ENCODE measurements around the gene OSBPL10. TPM values are rescaled to one million over a fixed set of nuclear protein-coding genes. Genes with fewer than 3 reads are reported as not detected.

The OSBPL10 gene
- total and polyA plus RNA-seq, 8 donors = 1.8 to 37.7 (median 5.9) TPM

DNA sequence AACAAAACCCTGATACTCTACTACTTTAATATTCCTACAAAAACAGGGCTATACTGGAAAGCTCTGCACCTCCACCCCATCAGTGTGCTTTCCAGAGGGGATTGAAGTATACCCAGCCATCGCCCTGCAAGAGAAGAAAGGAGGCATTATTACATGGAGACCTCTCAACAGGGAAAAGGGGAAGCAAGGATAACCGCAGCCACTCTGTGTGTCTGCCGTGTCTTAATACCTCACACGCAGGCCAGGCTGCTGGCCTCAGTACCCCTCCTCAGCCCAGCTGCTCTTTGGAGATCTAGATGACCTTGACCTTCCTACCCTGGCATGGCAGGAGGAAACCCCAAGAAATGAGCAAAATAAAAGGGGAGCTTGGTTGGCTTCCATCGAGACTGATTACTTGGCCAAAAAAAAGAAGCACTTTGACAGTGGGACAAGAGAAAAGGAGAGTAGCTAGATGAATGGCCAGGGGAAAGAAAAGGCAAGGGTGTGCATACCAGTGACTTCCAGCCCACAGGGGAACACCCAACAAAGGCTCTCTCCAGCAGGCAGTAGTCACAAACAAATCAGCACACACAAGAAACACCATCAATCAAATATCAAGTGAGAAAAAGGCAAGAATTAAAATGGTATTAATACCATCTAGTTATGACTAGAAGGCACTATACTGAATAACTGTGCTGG lies 318.9 kb downstream of the OSBPL10 start:
- no peak for DNase-seq
- intact Hi-C loops (cut with DNase I; ENCODE audit: low total_unique reads) = no loop called here
- H3K4me3 ChIP-seq = no peak overlapping the region

DNA sequence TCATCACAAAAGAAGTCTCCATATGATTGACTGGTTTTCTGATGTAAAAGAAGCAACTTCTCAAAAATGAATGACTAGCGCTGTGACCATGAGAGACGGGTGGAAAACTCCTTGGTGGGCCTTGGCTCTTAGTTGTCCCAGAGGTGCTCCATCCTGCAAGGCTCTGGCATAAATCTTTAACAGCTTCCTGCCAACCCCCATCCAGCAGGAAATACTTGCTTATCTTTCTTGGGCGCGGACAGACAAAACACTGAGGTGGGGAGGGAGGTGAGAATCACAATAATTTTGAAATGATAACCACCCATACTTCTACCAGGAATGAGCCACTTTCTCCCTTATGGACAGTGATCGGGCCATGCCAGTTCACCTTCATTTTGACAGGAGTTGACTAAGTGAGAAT lies 319.8 kb downstream of the OSBPL10 start:
- H3K4me3 ChIP-seq = no peak overlapping the region
- no peaks in the 10 kb centered on the region for H3K27me3 ChIP-seq
- intact Hi-C loops (cut with DNase I; ENCODE audit: low total_unique reads) = no loop called here
- 52 to 73% (median 66%) methylated on average over 5 of the region's 5 CpGs for WGBS, 5 donors
- H3K27ac ChIP-seq = no peak overlapping the region
- TF ChIP-seq POLR2A (IDR thresholded peaks at IDR 0.05) (no peak), EP300 (IDR thresholded peaks at IDR 0.05) (no peak), POLR2AphosphoS5 (IDR thresholded peaks at IDR 0.05) (no peak)
- TF ChIP-seq, protein P1, sequence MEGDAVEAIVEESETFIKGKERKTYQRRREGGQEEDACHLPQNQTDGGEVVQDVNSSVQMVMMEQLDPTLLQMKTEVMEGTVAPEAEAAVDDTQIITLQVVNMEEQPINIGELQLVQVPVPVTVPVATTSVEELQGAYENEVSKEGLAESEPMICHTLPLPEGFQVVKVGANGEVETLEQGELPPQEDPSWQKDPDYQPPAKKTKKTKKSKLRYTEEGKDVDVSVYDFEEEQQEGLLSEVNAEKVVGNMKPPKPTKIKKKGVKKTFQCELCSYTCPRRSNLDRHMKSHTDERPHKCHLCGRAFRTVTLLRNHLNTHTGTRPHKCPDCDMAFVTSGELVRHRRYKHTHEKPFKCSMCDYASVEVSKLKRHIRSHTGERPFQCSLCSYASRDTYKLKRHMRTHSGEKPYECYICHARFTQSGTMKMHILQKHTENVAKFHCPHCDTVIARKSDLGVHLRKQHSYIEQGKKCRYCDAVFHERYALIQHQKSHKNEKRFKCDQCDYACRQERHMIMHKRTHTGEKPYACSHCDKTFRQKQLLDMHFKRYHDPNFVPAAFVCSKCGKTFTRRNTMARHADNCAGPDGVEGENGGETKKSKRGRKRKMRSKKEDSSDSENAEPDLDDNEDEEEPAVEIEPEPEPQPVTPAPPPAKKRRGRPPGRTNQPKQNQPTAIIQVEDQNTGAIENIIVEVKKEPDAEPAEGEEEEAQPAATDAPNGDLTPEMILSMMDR (IDR thresholded peaks at IDR 0.05) = no peak
- no peak for DNase-seq
- peaks cover 0 to 7% (median 3%) of the 10 kb centered on the region in 4 donors for H3K9me3 ChIP-seq
- peaks cover 0 to 6% (median 2%) of the 10 kb centered on the region in 4 donors for H3K4me1 ChIP-seq
- H3K36me3 ChIP-seq = peaks cover 0 to 29% (median 16%) of the 10 kb centered on the region in 4 donors

More for the DNA sequence above, 318.9 kb downstream of the OSBPL10 start:
- peaks cover 0 to 29% (median 17%) of the 10 kb centered on the region in 4 donors for H3K36me3 ChIP-seq
- TF ChIP-seq, protein P1 (IDR thresholded peaks at IDR 0.05) = no peak
- TF ChIP-seq EP300 (IDR thresholded peaks at IDR 0.05) (no peak), POLR2A (IDR thresholded peaks at IDR 0.05) (no peak), POLR2AphosphoS5 (IDR thresholded peaks at IDR 0.05) (no peak)
- H3K9me3 ChIP-seq = peaks cover 0 to under 1% (median 0%) of the 10 kb centered on the region in 4 donors
- H3K27me3 ChIP-seq = no peaks in the 10 kb centered on the region
- peaks cover 0 to 6% (median 2%) of the 10 kb centered on the region in 4 donors for H3K4me1 ChIP-seq
- 85 to 96% (median 92%) methylated on average over 5 of the region's 5 CpGs for WGBS, 5 donors
- H3K27ac ChIP-seq = no peak overlapping the region

DNA sequence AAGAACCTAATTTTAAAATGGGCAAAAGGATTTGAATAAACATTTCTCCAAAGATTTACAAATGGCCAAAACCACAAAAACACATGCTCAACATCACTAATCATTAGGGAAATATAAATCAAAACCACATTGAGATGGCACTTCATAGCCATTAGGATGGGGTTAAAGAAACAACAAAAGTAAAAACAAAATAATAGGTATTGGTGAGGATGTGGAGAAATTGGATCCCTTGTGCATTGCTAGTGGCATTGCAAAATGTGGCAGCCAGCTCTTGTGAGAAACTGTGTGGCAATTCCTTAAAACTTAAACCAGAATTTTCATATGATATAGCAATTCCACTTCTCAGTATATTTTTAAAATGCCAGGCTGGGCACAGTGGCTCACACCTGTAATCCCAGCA lies 321.8 kb downstream of the OSBPL10 start:
- intact Hi-C loops (cut with DNase I; ENCODE audit: low total_unique reads) = no loop called here
- Histone ChIP-seq H3K4me1 (peaks cover 0 to 6% (median 2%) of the 10 kb centered on the region in 4 donors), H3K36me3 (peaks cover 0 to 28% (median 13%) of the 10 kb centered on the region in 4 donors), H3K9me3 (peaks cover 16 to 27% (median 22%) of the 10 kb centered on the region in 4 donors), H3K27ac (no peak overlapping the region), H3K27me3 (no peaks in the 10 kb centered on the region), H3K4me3 (no peak overlapping the region)
- DNase-seq = no peak
- TF ChIP-seq POLR2AphosphoS5 (IDR thresholded peaks at IDR 0.05) (no peak), EP300 (IDR thresholded peaks at IDR 0.05) (no peak), POLR2A (IDR thresholded peaks at IDR 0.05) (no peak)
- TF ChIP-seq, protein P1 (IDR thresholded peaks at IDR 0.05) = no peak

DNA sequence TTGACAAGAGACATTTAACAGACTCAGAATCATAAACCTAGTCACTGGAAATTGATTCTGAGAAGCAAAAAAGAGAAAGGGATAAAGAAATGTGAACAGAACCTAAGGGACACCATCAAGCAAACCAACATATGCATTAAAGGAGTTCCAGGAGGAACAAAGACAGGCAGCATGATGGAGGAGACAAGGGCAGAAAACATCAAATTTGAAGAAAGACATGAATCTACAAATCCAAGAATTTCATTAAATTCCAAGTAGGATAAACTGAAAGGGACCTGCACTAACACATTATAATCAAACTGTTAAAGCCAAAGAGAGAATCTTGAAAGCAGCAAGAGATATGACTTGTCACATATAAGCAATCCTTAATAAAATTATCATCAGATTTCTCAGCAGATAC lies 326.1 kb downstream of the OSBPL10 start:
- Histone ChIP-seq H3K27me3 (no peaks in the 10 kb centered on the region), H3K9me3 (peaks cover 29 to 68% (median 57%) of the 10 kb centered on the region in 4 donors), H3K36me3 (peaks cover 0 to 18% (median 7%) of the 10 kb centered on the region in 4 donors), H3K4me3 (no peak overlapping the region), H3K4me1 (no peaks in the 10 kb centered on the region), H3K27ac (no peak overlapping the region)
- TF ChIP-seq POLR2AphosphoS5 (IDR thresholded peaks at IDR 0.05) (no peak), EP300 (IDR thresholded peaks at IDR 0.05) (no peak), POLR2A (IDR thresholded peaks at IDR 0.05) (no peak)
- TF ChIP-seq, protein P1 (IDR thresholded peaks at IDR 0.05) = no peak
- intact Hi-C loops (cut with DNase I; ENCODE audit: low total_unique reads) = no loop called here
- DNase-seq = no peak

Measured in stomach (tissue), 9 donors.